A549 (cell line): Measurements from ENCODE around the gene IFNLR1. TPM values are rescaled to one million over a fixed set of nuclear protein-coding genes. Genes with fewer than 3 reads are reported as not detected.

Experiments used
- ATAC-seq, 2 experiments: fragments of 200-7000 bp in 1 of 2; fragments of >200 bp in 1 of 2; cut with Nextera tagmentation in 1 of 2; cut with Tn5 transposase in 1 of 2; 3 replicates each; pipeline versions ENCODE4 v1.8.0 to v1.9.1; 2018 to 2020; ENCODE audit warnings: mild to moderate bottlenecking in 1 of 2, moderate library complexity in 1 of 2
- CTCF ChIA-PET: fragments of 300-600 bp; sonication (Branson Sonifier 250); formaldehyde crosslinking; extraction: SDS; loops from one replicate; lab custom pipeline; 2021; ENCODE audit warnings: antibody characterized with exemption, inconsistent platforms; lab: Yijun Ruan, JAX
- POLR2A ChIA-PET: fragments of 350-600 bp; formaldehyde crosslinking; extraction: SDS; loops from one replicate; lab custom pipeline; 2021; ENCODE audit warnings: antibody characterized with exemption, inconsistent platforms; lab: Yijun Ruan, JAX
- DNase-seq, 2 experiments: peaks; one replicate each; pipeline versions ENCODE4 v3.0.0 to v3.0.0-alpha.2; 2011 to 2016; ENCODE audit warnings: low read depth in 1 of 2, low spot score in 1 of 2
- FAIRE-seq: peaks from 2 replicates; lab custom pipeline; 2011; peaks lifted over from hg19 to GRCh38; lab: Jason Lieb, UNC
- H3K27ac ChIP-seq, 2 experiments: fragments of >200 bp; sonication (Bioruptor Twin); formaldehyde crosslinking; 3 replicates each; pipeline ENCODE4 v1.5.1; 2016 to 2017
- H3K4me1 ChIP-seq: fragments of >200 bp; sonication (Bioruptor Twin); formaldehyde crosslinking; 3 replicates; pipeline ENCODE4 v1.6.1; 2016
- H3K4me2 ChIP-seq: fragments of >200 bp; sonication (Bioruptor Twin); formaldehyde crosslinking; 3 replicates; pipeline ENCODE4 v1.6.1; 2016
- H3K4me3 ChIP-seq: fragments of >200 bp; sonication (Bioruptor Twin); formaldehyde crosslinking; 3 replicates; pipeline ENCODE4 v1.5.1; 2016
- H3K9me3 ChIP-seq: fragments of >200 bp; sonication (Bioruptor Twin); formaldehyde crosslinking; 3 replicates; pipeline ENCODE4 v1.6.1; 2016
- ATOH8 ChIP-seq: fragments of 250-450 bp; sonication (Bioruptor Pico); IDR thresholded peaks from 2 replicates; pipeline ENCODE4 v1.5.0; 2020; ENCODE audit warnings: low read depth, mild to moderate bottlenecking, moderate library complexity
- BHLHE40 ChIP-seq: IDR thresholded peaks from 2 replicates; pipeline ENCODE4 v1.6.1; 2012; ENCODE audit warnings: low read depth, low read length, inconsistent platforms
- CBX2 ChIP-seq: fragments of 200-600 bp; sonication (generic); IDR thresholded peaks from 2 replicates; pipeline ENCODE4 v1.6.1; 2016; ENCODE audit warnings: low read depth, mild to moderate bottlenecking, borderline replicate concordance
- CEBPB ChIP-seq, 2 experiments: fragments of >200 bp in 1 of 2; sonication (Bioruptor Twin) in 1 of 2; formaldehyde crosslinking in 1 of 2; IDR thresholded peaks; 2 replicates each; pipeline ENCODE4 v1.6.1; 2012 to 2016
- E2F6 ChIP-seq: IDR thresholded peaks from 2 replicates; pipeline ENCODE4 v1.6.1; 2012; ENCODE audit warnings: low read depth, borderline replicate concordance
- FOSB ChIP-seq: fragments of 250-450 bp; sonication (Bioruptor Pico); IDR thresholded peaks from 2 replicates; pipeline ENCODE4 v1.5.0; 2020; ENCODE audit warnings: mild to moderate bottlenecking, moderate library complexity
- GATA3 ChIP-seq: IDR thresholded peaks from 2 replicates; pipeline ENCODE4 v1.6.1; 2012; ENCODE audit warnings: borderline replicate concordance
- JUN ChIP-seq, 2 experiments: fragments of >200 bp; sonication (Bioruptor Twin); formaldehyde crosslinking; IDR thresholded peaks; 2 replicates in 1 of 2; 3 replicates in 1 of 2; pipeline ENCODE4 v1.6.1; 2016 to 2017
- JUNB ChIP-seq: fragments of >200 bp; sonication (Bioruptor Twin); formaldehyde crosslinking; IDR thresholded peaks from 2 replicates; pipeline ENCODE4 v1.6.1; 2016
- KDM5A ChIP-seq: fragments of 200-600 bp; sonication (generic); IDR thresholded peaks from 2 replicates; pipeline ENCODE4 v1.6.1; 2016; ENCODE audit warnings: antibody characterized with exemption, mild to moderate bottlenecking
- MAZ ChIP-seq: fragments of 150-350 bp; IDR thresholded peaks from 2 replicates; pipeline ENCODE4 v1.6.1; 2014; ENCODE audit warnings: antibody characterized with exemption, low read depth, low read length, borderline replicate concordance
- MYC ChIP-seq: IDR thresholded peaks from 2 replicates; pipeline ENCODE4 v1.6.1; 2012; ENCODE audit warnings: mild to moderate bottlenecking, inconsistent platforms, low read length, improper control_type of control experiment, borderline replicate concordance
- NFE2L2 ChIP-seq: fragments of 150-350 bp; conservative IDR thresholded peaks from 2 replicates; pipeline ENCODE4 v1.6.1; 2014; ENCODE audit warnings: low read length
- NR3C1 ChIP-seq: fragments of >200 bp; sonication (Bioruptor Twin); formaldehyde crosslinking; IDR thresholded peaks from 3 replicates; pipeline ENCODE4 v1.6.1; 2017
- PHF8 ChIP-seq: fragments of 200-600 bp; sonication (generic); IDR thresholded peaks from 2 replicates; pipeline ENCODE4 v1.6.1; 2016; ENCODE audit warnings: low read depth, mild to moderate bottlenecking, antibody characterized with exemption, moderate library complexity, borderline replicate concordance
- REST ChIP-seq: fragments of 200-600 bp; sonication (generic); IDR thresholded peaks from 2 replicates; pipeline ENCODE4 v1.6.1; 2016; ENCODE audit warnings: antibody characterized with exemption, mild to moderate bottlenecking, moderate library complexity
- RFX5 ChIP-seq: fragments of 450-650 bp; IDR thresholded peaks from 2 replicates; pipeline ENCODE4 v1.7.1; 2014; ENCODE audit warnings: antibody characterized with exemption, mild to moderate bottlenecking, moderate library complexity
- RNF2 ChIP-seq: fragments of 200-600 bp; sonication (generic); IDR thresholded peaks from 2 replicates; pipeline ENCODE4 v1.6.1; 2016; ENCODE audit warnings: low read depth, mild to moderate bottlenecking, antibody characterized with exemption, moderate library complexity, borderline replicate concordance
- SMC3 ChIP-seq: fragments of >200 bp; sonication (Bioruptor Twin); formaldehyde crosslinking; IDR thresholded peaks from 3 replicates; pipeline ENCODE4 v1.6.1; 2018; ENCODE audit warnings: inconsistent platforms
- SREBF2 ChIP-seq: fragments of 450-650 bp; IDR thresholded peaks from 2 replicates; pipeline ENCODE4 v1.6.1; 2014; ENCODE audit warnings: mild to moderate bottlenecking, moderate library complexity
- TFCP2L1 ChIP-seq: fragments of 250-450 bp; sonication (Bioruptor Pico); IDR thresholded peaks from 2 replicates; pipeline ENCODE4 v1.5.0; 2021; ENCODE audit warnings: mild to moderate bottlenecking
- ZFP36 ChIP-seq: fragments of 450-650 bp; IDR thresholded peaks from 2 replicates; pipeline ENCODE4 v1.6.1; 2014; ENCODE audit warnings: borderline replicate concordance; ENCODE audit not compliant: partially characterized antibody
- WGBS: methylation state at CpG from one replicate; pipeline ENCODE4 v1.1.6; 2017; ENCODE audit errors: missing lambda C conversion rate; 5-methylcytosine and 5-hydroxymethylcytosine counted together
- polyA plus RNA-seq, 4 experiments: library from polyadenylated mRNA; depleted of rRNA in 3 of 4; stranded (reverse); fragments of >200 nt; fragmentation: RNase III in 1 of 4; extraction: RNeasy Plus Mini Kit Qiagen cat#74134 plus additional on column Dnase treatment in 1 of 4; gene quantifications; 2 replicates in 3 of 4; 3 replicates in 1 of 4; pipeline ENCODE4 v1.2.3, GENCODE V29; 2011 to 2017

Gene IFNLR1
- polyA plus RNA-seq, 2 of the 4 experiments (the other 2 are of a cell fraction) = 0.84 to 1.3 TPM

GRCh38 chr1:24199291-24199900 lies 12.3 kb upstream of the IFNLR1 start (continued):
- TF ChIP-seq REST (no peak), SMC3 (peak; percentile 95)

GRCh38 chr1:24198766-24199165 lies 11.7 kb upstream of the IFNLR1 start:
- no peak for TF ChIP-seq KDM5A
- no peak for TF ChIP-seq BHLHE40
- TF ChIP-seq MYC = no peak
- no peak for TF ChIP-seq FOSB (CRISPR knock-in tag)
- no peak for TF ChIP-seq RNF2
- DNase-seq (no peak), FAIRE-seq (no peak), ATAC-seq (no peak)
- H3K4me3 ChIP-seq = no peak overlapping the region
- no peaks in the 10 kb centered on the region for H3K9me3 ChIP-seq
- peak overlapping the region in 1 of 2 experiments; percentile 74; a peak in 3 of 6 replicates for H3K27ac ChIP-seq
- ChIA-PET POLR2A (interaction anchor here (0.5 to 1.7 kb wide), 3 partner anchors 193 to 453 kb away, joined by 3 to 10 read pairs (median 7); no protein-coding TSS in a partner anchor), CTCF (interaction anchor here (0.6 to 14.7 kb wide), 62 partner anchors 9 to 734 kb away, joined by 3 to 748 read pairs (median 5); partner anchors contain the start of genes IFNLR1, NIPAL3 and STPG1)
- H3K4me1 ChIP-seq = peaks cover 17% of the 10 kb centered on the region
- H3K4me2 ChIP-seq = no peak overlapping the region
- WGBS = 35% methylated on average over 8 of the region's 8 CpGs

- TF ChIP-seq ZFP36 (no peak), JUNB (no peak), CBX2 (no peak), E2F6 (no peak), GATA3 (no peak), TFCP2L1 (CRISPR knock-in tag) (no peak), FOSB (CRISPR knock-in tag) (no peak), PHF8 (no peak), SREBF2 (no peak), CEBPB (IDR thresholded peaks at IDR 0.05) (no peak), NR3C1 (no peak), NFE2L2 (no peak)
- FAIRE-seq (no peak), DNase-seq (no peak), ATAC-seq (no peak)
- H3K4me3 ChIP-seq = no peak overlapping the region
- H3K9me3 ChIP-seq = no peaks in the 10 kb centered on the region
- CTCF ChIA-PET = interaction anchor here (5.1 to 14.7 kb wide), 2 partner anchors 45 to 195 kb away, joined by 43 to 748 read pairs; no protein-coding TSS in a partner anchor
- H3K4me1 ChIP-seq = peaks cover 19% of the 10 kb centered on the region
- no peak overlapping the region for H3K27ac ChIP-seq
- POLR2A ChIA-PET = no interaction called here
- no peak overlapping the region for H3K4me2 ChIP-seq
- whole genome bisulfite sequencing = 94% methylated on average over 21 of the region's 22 CpGs
These were observed 8.8 kb upstream of the IFNLR1 start for GRCh38 chr1:24195874-24196273.

- DNase-seq = no peak
- H3K4me2 ChIP-seq = no peak overlapping the region
- H3K27ac ChIP-seq = no peak overlapping the region
- 75% methylated on average over 2 of the region's 2 CpGs for WGBS
- CTCF ChIA-PET = interaction anchor here (0.9 to 14.7 kb wide), 3 partner anchors 45 to 195 kb away, joined by 4 to 748 read pairs (median 15); no protein-coding TSS in a partner anchor
- peaks cover 27% of the 10 kb centered on the region for H3K4me1 ChIP-seq
- ATAC-seq = no peak
- H3K9me3 ChIP-seq = no peaks in the 10 kb centered on the region
- POLR2A ChIA-PET = no interaction called here
- H3K4me3 ChIP-seq = no peak overlapping the region
- FAIRE-seq = no peak
- TF ChIP-seq REST (no peak), MAZ (no peak), JUN (IDR thresholded peaks at IDR 0.05) (no peak), GATA3 (no peak), NR3C1 (no peak), FOSB (CRISPR knock-in tag) (no peak), ATOH8 (CRISPR knock-in tag) (no peak), CBX2 (no peak), RFX5 (no peak)
These were observed 8.0 kb upstream of the IFNLR1 start for GRCh38 chr1:24195136-24195535.
